H1 (cell line): ENCODE results near the gene SIT1. TPM values are rescaled to one million over a fixed set of nuclear protein-coding genes. Genes with fewer than 3 reads are reported as not detected.

ENCODE experiments used
- CTCF ChIA-PET: fragments of 300-600 bp; sonication (Branson Sonifier 250); formaldehyde crosslinking; loops from one replicate; lab custom pipeline; 2021; ENCODE audit not compliant: partially characterized antibody; lab: Charles Lee
- POLR2A ChIA-PET: fragments of 300-600 bp; sonication (Branson Sonifier 250); formaldehyde crosslinking; loops from one replicate; lab custom pipeline; 2021; ENCODE audit warnings: inconsistent platforms; ENCODE audit not compliant: partially characterized antibody; lab: Charles Lee
- DNase-seq, 2 experiments: peaks; one replicate each; pipeline versions ENCODE4 v3.0.0 to v3.0.0-alpha.2; 2010 to 2022; ENCODE audit warnings: low spot score in 2 of 2, low read depth in 1 of 2, mixed read lengths in 1 of 2
- FAIRE-seq: peaks from 2 replicates; lab custom pipeline; 2011; peaks lifted over from hg19 to GRCh38; lab: Jason Lieb, UNC
- H2AFZ ChIP-seq: 2 replicates; pipeline ENCODE4 v1.8.1; 2012; ENCODE audit warnings: low read length, inconsistent platforms
- H2AK5ac ChIP-seq: 2 replicates; pipeline ENCODE4 v1.6.1; 2013; ENCODE audit warnings: low read depth, low read length
- H2BK120ac ChIP-seq: replicated peaks from 2 replicates; pipeline ENCODE3; 2013; ENCODE audit warnings: low read depth, low read length, inconsistent platforms
- H2BK12ac ChIP-seq: 2 replicates; pipeline ENCODE4 v1.6.1; 2013; ENCODE audit warnings: low read depth, low read length
- H2BK15ac ChIP-seq: 2 replicates; pipeline ENCODE4 v1.6.1; 2013; ENCODE audit warnings: low read length
- H2BK20ac ChIP-seq: 2 replicates; pipeline ENCODE4 v1.6.1; 2013; ENCODE audit warnings: low read length
- H2BK5ac ChIP-seq: 2 replicates; pipeline ENCODE4 v1.6.1; 2013; ENCODE audit warnings: low read depth, low read length
- H3K14ac ChIP-seq: 2 replicates; pipeline ENCODE4 v1.6.1; 2013; ENCODE audit warnings: inconsistent platforms; ENCODE audit not compliant: insufficient read length
- H3K18ac ChIP-seq: 2 replicates; pipeline ENCODE4 v1.6.1; 2013; ENCODE audit warnings: low read length; ENCODE audit errors: extremely low read depth
- H3K23ac ChIP-seq: 2 replicates; pipeline ENCODE4 v1.6.1; 2013; ENCODE audit warnings: inconsistent platforms; ENCODE audit not compliant: insufficient read length
- H3K23me2 ChIP-seq: 2 replicates; pipeline ENCODE4 v1.6.1; 2013; ENCODE audit warnings: low read depth, low read length
- H3K27ac ChIP-seq: 2 replicates; pipeline ENCODE4 v1.6.1; 2011; ENCODE audit warnings: low read depth, low read length, inconsistent platforms
- H3K27me3 ChIP-seq, 4 experiments: replicated peaks in 1 of 4; 1 replicate in 1 of 4; 2 replicates in 3 of 4; pipeline versions ENCODE4 v1.6.1 to v1.8.1; 2011 to 2013; ENCODE audit warnings: low read length in 3 of 4, mild to moderate bottlenecking in 3 of 4, inconsistent platforms in 2 of 4, mixed read lengths in 2 of 4, moderate library complexity in 1 of 4; ENCODE audit not compliant: control insufficient read depth in 3 of 4, insufficient read depth in 3 of 4; ENCODE audit errors: extremely low read depth in 1 of 4
- H3K36me3 ChIP-seq, 4 experiments: 2 replicates each; pipeline versions ENCODE4 v1.6.1 to v1.8.1; 2011 to 2013; ENCODE audit warnings: mild to moderate bottlenecking in 4 of 4, low read length in 3 of 4, moderate library complexity in 2 of 4, control low read depth in 1 of 4, inconsistent platforms in 1 of 4; ENCODE audit not compliant: insufficient read depth in 4 of 4, control insufficient read depth in 2 of 4
- H3K4ac ChIP-seq: replicated peaks from 2 replicates; pipeline ENCODE3; 2013; ENCODE audit warnings: low read length, low read depth, mixed read lengths, inconsistent platforms; ENCODE audit not compliant: insufficient read length
- H3K4me1 ChIP-seq, 4 experiments: replicated peaks in 1 of 4; 1 replicate in 1 of 4; 2 replicates in 3 of 4; pipeline versions ENCODE4 v1.6.1 to v1.8.1; 2011 to 2013; ENCODE audit warnings: low read length in 3 of 4, inconsistent platforms in 2 of 4, mixed read lengths in 1 of 4; ENCODE audit not compliant: insufficient read depth in 4 of 4, control insufficient read depth in 3 of 4
- H3K4me2 ChIP-seq, 2 experiments: 2 replicates each; pipeline versions ENCODE4 v1.6.1 to v1.8.1; 2011 to 2013; ENCODE audit warnings: low read depth in 2 of 2, low read length in 2 of 2, control low read depth in 1 of 2, inconsistent platforms in 1 of 2, mild to moderate bottlenecking in 1 of 2; ENCODE audit not compliant: insufficient read depth in 1 of 2
- H3K4me3 ChIP-seq, 4 experiments: fragments of 200-600, 300-600 bp in 1 of 4; sonication (generic), shearing (Covaris generic), sonication (Bioruptor Twin) in 1 of 4; 2 replicates each; pipeline versions ENCODE4 v1.5.1 to v1.8.1; 2011 to 2016; ENCODE audit warnings: low read length in 4 of 4, low read depth in 3 of 4, control low read depth in 2 of 4, inconsistent platforms in 2 of 4, mild to moderate bottlenecking in 2 of 4, mixed read lengths in 1 of 4, moderate library complexity in 1 of 4; ENCODE audit not compliant: insufficient read depth in 2 of 4; ENCODE audit errors: extremely low read depth in 1 of 4
- H3K56ac ChIP-seq: replicated peaks from 2 replicates; pipeline ENCODE3; 2013; ENCODE audit warnings: low read depth, mild to moderate bottlenecking, mixed read lengths, low read length, inconsistent platforms; ENCODE audit not compliant: insufficient read length
- H3K79me1 ChIP-seq: 2 replicates; pipeline ENCODE4 v1.6.1; 2013; ENCODE audit warnings: low read depth, low read length, control low read depth
- H3K79me2 ChIP-seq, 2 experiments: 2 replicates each; pipeline versions ENCODE4 v1.6.1 to v1.8.1; 2012 to 2013; ENCODE audit warnings: low read length in 2 of 2, mild to moderate bottlenecking in 2 of 2, inconsistent platforms in 1 of 2; ENCODE audit not compliant: insufficient read depth in 2 of 2, control insufficient read depth in 1 of 2
- H3K9ac ChIP-seq, 4 experiments: replicated peaks in 1 of 4; 1 replicate in 1 of 4; 2 replicates in 3 of 4; pipeline versions ENCODE4 v1.6.1 to v1.8.1; 2011 to 2013; ENCODE audit warnings: low read depth in 3 of 4, low read length in 3 of 4, control low read depth in 2 of 4, mild to moderate bottlenecking in 2 of 4, moderate library complexity in 2 of 4, inconsistent platforms in 1 of 4; ENCODE audit errors: extremely low read depth in 1 of 4
- H3K9me3 ChIP-seq, 2 experiments: 2 replicates each; pipeline versions ENCODE4 v1.6.1 to v1.8.1; 2012 to 2013; ENCODE audit warnings: mild to moderate bottlenecking in 2 of 2, moderate library complexity in 2 of 2, control low read depth in 1 of 2, inconsistent platforms in 1 of 2, low read depth in 1 of 2, low read length in 1 of 2, mixed read lengths in 1 of 2; ENCODE audit not compliant: insufficient read depth in 2 of 2
- H4K20me1 ChIP-seq, 2 experiments: replicated peaks in 1 of 2; 2 replicates each; pipeline versions ENCODE3 to v1.8.1; 2011 to 2013; ENCODE audit warnings: inconsistent platforms in 2 of 2, low read length in 2 of 2, mild to moderate bottlenecking in 1 of 2; ENCODE audit not compliant: insufficient read depth in 2 of 2, control insufficient read depth in 1 of 2
- H4K5ac ChIP-seq: 2 replicates; pipeline ENCODE4 v1.6.1; 2013; ENCODE audit warnings: low read length, low read depth, mixed read lengths, inconsistent platforms; ENCODE audit not compliant: insufficient read length
- H4K8ac ChIP-seq: 2 replicates; pipeline ENCODE4 v1.8.0; 2013; ENCODE audit warnings: mild to moderate bottlenecking, moderate library complexity, low read length, inconsistent platforms; ENCODE audit not compliant: insufficient read depth; ENCODE audit errors: extremely low read depth
- H4K91ac ChIP-seq: replicated peaks from 2 replicates; pipeline ENCODE3; 2013; ENCODE audit warnings: low read length, mixed read lengths, inconsistent platforms; ENCODE audit not compliant: insufficient read length
- CREB1 ChIP-seq: IDR thresholded peaks from 2 replicates; pipeline ENCODE4 v1.6.1; 2012; ENCODE audit warnings: inconsistent platforms
- EZH2 ChIP-seq: fragments of 200-600 bp; sonication (generic); IDR thresholded peaks from 2 replicates; pipeline ENCODE4 v1.7.1; 2012; ENCODE audit warnings: low read depth, mild to moderate bottlenecking, moderate library complexity, low read length, inconsistent platforms; ENCODE audit not compliant: severe bottlenecking
- GTF2F1 ChIP-seq: IDR thresholded peaks from 2 replicates; pipeline ENCODE4 v1.6.1; 2012; ENCODE audit warnings: low read depth, low read length, improper control_type of control experiment, borderline replicate concordance
- KDM4A ChIP-seq: IDR thresholded peaks from one replicate; pipeline ENCODE4 v1.7.1; 2012; ENCODE audit warnings: low read depth, mild to moderate bottlenecking, moderate library complexity, low read length, inconsistent platforms; ENCODE audit not compliant: severe bottlenecking
- KDM5A ChIP-seq: fragments of 200-600 bp; IDR thresholded peaks from 2 replicates; pipeline ENCODE4 v1.7.1; 2012; ENCODE audit warnings: mild to moderate bottlenecking, low read length, inconsistent platforms, mixed read lengths
- NRF1 ChIP-seq: IDR thresholded peaks from 2 replicates; pipeline ENCODE4 v1.6.1; 2011; ENCODE audit warnings: mild to moderate bottlenecking, low read depth, low read length, improper control_type of control experiment
- PHF8 ChIP-seq: fragments of 200-600 bp; sonication (generic); conservative IDR thresholded peaks from 2 replicates; pipeline ENCODE4 v1.7.1; 2012; ENCODE audit warnings: low read depth, mild to moderate bottlenecking, inconsistent platforms, low read length, moderate library complexity
- RAD21 ChIP-seq, 2 experiments: IDR thresholded peaks in 1 of 2; conservative IDR thresholded peaks in 1 of 2; 2 replicates each; pipeline ENCODE4 v1.6.1; 2011; ENCODE audit warnings: low read depth in 2 of 2, low read length in 2 of 2, improper control_type of control experiment in 1 of 2, inconsistent platforms in 1 of 2, mild to moderate bottlenecking in 1 of 2, moderate library complexity in 1 of 2
- RFX5 ChIP-seq: IDR thresholded peaks from 2 replicates; pipeline ENCODE4 v1.6.1; 2011; ENCODE audit warnings: low read depth, low read length, improper control_type of control experiment, borderline replicate concordance
- WGBS, 2 experiments: shearing (Covaris generic) in 1 of 2; methylation state at CpG; one replicate each; pipeline versions ENCODE4 v1.1.6 to v1.1.7; 2013 to 2015; ENCODE audit warnings: low lambda C conversion rate in 2 of 2, mixed read lengths in 2 of 2, inconsistent platforms in 1 of 2, low coverage in 1 of 2, missing lambda C conversion rate in 1 of 2; ENCODE audit not compliant: insufficient replicate concordance in 2 of 2, insufficient coverage in 1 of 2, insufficient read length in 1 of 2; ENCODE audit errors: extremely low coverage in 1 of 2, missing lambda C conversion rate in 1 of 2; 5-methylcytosine and 5-hydroxymethylcytosine counted together
- polyA plus RNA-seq, 7 experiments: library from polyadenylated mRNA; depleted of rRNA in 3 of 7; stranded (reverse) in 5 of 7; unstranded in 2 of 7; fragments of >200 nt in 5 of 7; fragments of 200-250 nt in 2 of 7; gene quantifications; 1 replicate in 5 of 7; 2 replicates in 1 of 7; 4 replicates in 1 of 7; pipeline versions ENCODE4 v1.2.1 to v1.2.3, GENCODE V29; 2011 to 2013; ENCODE audit warnings: missing spikeins in 2 of 7, mixed read lengths in 2 of 7
- total RNA-seq: library from RNA; stranded (reverse); fragmentation: NEBNext Ultra II Directional; extraction: Animal tissue kit (Norgen Biotek cat#: 25700); gene quantifications from 2 replicates; pipeline ENCODE4 v1.2.1, GENCODE V29; 2021
- TF ChIP-seq, protein P1 (sequence below): IDR thresholded peaks from 2 replicates; pipeline ENCODE4 v1.6.1; 2011; ENCODE audit warnings: low read depth, mild to moderate bottlenecking, low read length; ENCODE audit not compliant: insufficient read depth

The SIT1 gene
- total and polyA plus RNA-seq, 2 of the 8 experiments (the other 6 are each of a cell fraction or from before 2014, with no cell fraction given) = 8.2 to 12.8 TPM

DNA sequence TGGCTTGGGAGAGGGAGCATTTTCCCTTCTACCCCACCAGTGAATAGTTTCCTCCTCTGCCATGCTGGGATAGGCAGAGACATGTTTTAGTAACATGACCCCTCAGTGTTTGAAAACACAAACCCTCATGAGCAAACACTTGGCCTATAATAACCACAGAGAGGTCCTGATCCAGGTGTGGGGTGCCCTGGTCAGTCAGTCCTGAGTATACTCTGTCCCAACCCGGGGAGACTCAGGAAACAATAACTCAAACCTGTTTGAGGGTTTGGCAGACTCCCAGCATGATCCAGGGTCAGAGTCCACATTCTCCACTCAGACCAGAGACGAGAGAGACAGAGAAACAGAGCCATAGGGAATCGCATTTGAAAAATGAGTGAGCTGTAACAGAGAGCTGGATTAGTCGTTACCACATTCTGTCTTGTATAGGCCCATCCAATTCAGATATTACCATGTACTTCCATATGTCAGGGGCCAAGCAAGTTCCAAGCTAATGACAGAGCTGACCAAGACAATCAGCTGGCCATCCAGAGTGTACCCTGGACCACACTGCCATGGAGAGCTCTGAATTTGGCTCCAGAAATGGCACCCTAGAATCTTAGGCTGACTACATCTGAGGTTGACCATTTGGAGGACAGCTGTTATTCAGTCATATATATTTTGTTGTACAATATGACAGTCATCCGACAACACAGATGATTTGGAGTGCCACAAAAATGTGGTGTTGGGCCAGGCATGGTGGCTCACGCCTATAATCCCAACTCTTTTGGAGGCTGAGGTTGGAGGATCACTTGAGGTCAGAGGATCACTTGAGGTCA is 18.8 kb upstream of the SIT1 start:
- Histone ChIP-seq H4K91ac (no peak overlapping the region), H3K14ac (no peak overlapping the region), H3K23me2 (peaks cover 2% of the 10 kb centered on the region; the same call in 1 of the 2 replicates), H2AFZ (no peak overlapping the region), H3K18ac (no peak overlapping the region), H3K9ac (no peak overlapping the region), H3K27me3 (peaks cover 0 to 3% (median 0%) of the 10 kb centered on the region in 4 experiments; a peak in 4 of 7 replicates), H2BK5ac (no peak overlapping the region), H3K56ac (no peak overlapping the region), H3K4me3 (no peak overlapping the region), H2BK120ac (no peak overlapping the region), H3K4me2 (no peak overlapping the region), H3K36me3 (no peaks in the 10 kb centered on the region), H2AK5ac (no peak overlapping the region), H3K79me1 (no peaks in the 10 kb centered on the region), H3K79me2 (no peaks in the 10 kb centered on the region), H3K9me3 (no peaks in the 10 kb centered on the region), H2BK20ac (no peak overlapping the region), H3K27ac (no peak overlapping the region), H4K8ac (no peak overlapping the region), H2BK15ac (no peak overlapping the region), H3K4me1 (peaks cover 0 to 3% (median under 1%) of the 10 kb centered on the region in 4 experiments; a peak in 5 of 7 replicates), H4K5ac (no peak overlapping the region), H3K23ac (no peak overlapping the region), H3K4ac (no peak overlapping the region), H2BK12ac (no peak overlapping the region), H4K20me1 (no peaks in the 10 kb centered on the region)
- DNase-seq = no peak
- POLR2A ChIA-PET = interaction anchor here (1.1 to 2.0 kb wide), 4 partner anchors 10 to 22 kb away, joined by 3 to 6 read pairs (median 3); partner anchors contain the start of genes CCDC107 and RMRP
- 80% methylated on average over 6 of the region's 6 CpGs; no CpG with 5 or more reads in 1 of the 2 experiments for WGBS, 2 experiments
- no peak for FAIRE-seq
- CTCF ChIA-PET = interaction anchor here (0.6 to 14.6 kb wide), 15 partner anchors 9 to 659 kb away, joined by 3 to 170 read pairs (median 3); partner anchors contain the start of genes CCDC107, CREB3, RMRP and TLN1
- TF ChIP-seq RAD21 (IDR thresholded peaks at IDR 0.05 in 1 of 2, conservative IDR thresholded peaks at IDR 0.05 in 1 of 2; ENCODE audit: low read depth in 2 of 2, low read length in 2 of 2) = no peak
- TF ChIP-seq PHF8 = no peak
- TF ChIP-seq KDM4A = no peak
- no peak for TF ChIP-seq RFX5
- no peak for TF ChIP-seq NRF1
- TF ChIP-seq CREB1 = no peak
- no peak for TF ChIP-seq EZH2
- no peak for TF ChIP-seq GTF2F1
- no peak for TF ChIP-seq KDM5A
- TF ChIP-seq, protein P1, sequence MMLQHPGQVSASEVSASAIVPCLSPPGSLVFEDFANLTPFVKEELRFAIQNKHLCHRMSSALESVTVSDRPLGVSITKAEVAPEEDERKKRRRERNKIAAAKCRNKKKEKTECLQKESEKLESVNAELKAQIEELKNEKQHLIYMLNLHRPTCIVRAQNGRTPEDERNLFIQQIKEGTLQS = no peak
